ENCODE measurements around the gene EPN1.

The EPN1 gene

DNA sequence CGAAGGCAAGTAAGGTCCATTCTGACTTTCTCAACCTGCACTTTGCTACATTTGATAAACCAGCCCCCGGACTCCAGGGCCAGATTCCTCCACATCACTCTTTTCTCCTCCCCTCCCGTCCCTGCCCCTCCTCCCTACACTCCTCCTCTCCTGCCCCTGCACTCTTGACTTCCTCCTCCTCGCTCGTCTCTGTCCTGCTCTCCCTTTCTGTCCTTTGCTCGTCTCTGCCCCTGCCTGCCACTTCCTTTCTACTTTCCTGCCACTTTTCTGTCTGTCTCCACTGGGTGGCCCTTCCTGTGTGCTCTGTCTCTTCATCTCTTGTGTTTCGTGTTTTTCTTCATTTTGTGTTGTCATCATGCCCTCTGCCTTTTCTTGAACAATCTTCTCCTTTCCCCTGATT lies 13.2 kb upstream of the EPN1 start:
- DNase-seq: no peak

- DNase-seq: no peak
These were observed 11.0 kb upstream of the EPN1 start for GRCh38 chr19:55663846-55664536.

DNA sequence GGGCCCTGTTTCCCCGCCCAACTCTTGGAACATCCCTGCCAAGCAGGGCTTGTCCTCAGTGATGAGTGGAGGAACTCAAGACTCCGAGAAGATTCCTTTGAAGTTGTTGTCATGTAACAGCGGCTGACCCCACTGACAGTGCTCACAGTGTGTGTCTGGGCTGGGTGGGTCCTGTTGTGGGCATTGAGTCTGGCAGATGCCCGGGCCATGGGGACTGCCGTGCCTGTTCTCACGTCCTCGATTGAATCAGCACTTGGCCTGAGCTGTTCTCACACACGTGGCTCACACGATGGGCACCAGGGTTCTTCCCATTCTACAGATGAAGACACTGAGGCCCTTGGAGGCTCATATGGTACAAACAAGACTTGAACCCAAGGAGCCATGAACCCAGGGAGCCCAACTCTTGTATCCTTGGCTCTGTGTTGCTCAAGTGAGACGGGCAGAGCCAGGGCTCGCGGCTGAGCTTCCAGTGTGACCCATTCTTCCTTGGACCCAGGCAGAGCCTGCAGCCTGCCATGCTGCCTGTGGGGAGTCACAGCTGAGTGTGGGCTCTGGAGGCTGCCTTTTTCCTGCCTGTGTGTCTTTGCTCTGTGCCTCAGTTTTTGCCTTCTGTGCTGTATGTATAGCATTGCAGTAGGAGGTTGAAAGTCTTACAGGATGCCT lies 8.6 kb upstream of the EPN1 start:
- DNase-seq: no peak

DNA sequence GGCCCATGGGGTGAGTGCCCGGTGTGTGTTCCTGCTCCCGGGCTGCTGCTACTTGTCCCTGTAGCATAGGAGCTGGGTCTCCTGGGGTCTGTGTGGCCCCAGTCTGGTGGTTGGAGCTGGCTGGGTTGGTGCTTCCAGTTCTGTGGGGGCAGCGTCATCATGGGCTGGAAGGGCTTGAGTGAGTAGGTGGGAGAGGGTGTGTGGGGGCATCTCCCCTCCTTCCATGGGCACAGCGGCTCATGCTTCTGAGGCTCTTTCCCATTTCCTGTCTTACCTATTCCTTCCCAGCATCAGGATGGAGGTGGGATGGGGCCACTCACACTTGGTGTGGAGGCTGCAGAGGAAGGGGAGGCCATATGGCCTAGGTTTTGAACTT lies 8.0 kb upstream of the EPN1 start:
- DNase-seq: no peak

- no peak for DNase-seq
These were observed 7.5 kb upstream of the EPN1 start for GRCh38 chr19:55667511-55667910.

DNA sequence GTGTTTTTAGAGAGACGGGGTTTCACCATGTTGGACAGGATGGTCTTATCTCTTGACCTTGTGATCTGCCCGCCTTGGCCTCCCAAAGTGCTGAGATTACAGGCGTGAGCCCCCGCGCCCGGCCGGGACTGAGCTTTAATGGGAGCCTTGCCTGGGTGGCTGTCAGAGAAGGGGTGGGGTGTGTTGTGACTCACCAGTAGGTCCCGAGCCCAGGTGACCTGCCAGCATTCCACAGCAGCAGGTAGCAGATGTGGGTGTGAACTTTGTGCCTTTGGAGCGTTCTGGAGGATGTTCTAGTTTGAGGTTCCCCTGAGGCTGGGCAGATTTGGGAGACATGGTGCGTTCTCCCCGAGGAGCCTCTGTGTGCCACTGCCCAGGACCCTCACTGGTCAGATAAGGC lies 7.1 kb upstream of the EPN1 start:
- no peak for DNase-seq

GRCh38 chr19:55668603-55669348 lies 6.2 kb upstream of the EPN1 start:
- no peak for DNase-seq

GRCh38 chr19:55669418-55670279 lies 5.4 kb upstream of the EPN1 start:
- no peak for DNase-seq

DNA sequence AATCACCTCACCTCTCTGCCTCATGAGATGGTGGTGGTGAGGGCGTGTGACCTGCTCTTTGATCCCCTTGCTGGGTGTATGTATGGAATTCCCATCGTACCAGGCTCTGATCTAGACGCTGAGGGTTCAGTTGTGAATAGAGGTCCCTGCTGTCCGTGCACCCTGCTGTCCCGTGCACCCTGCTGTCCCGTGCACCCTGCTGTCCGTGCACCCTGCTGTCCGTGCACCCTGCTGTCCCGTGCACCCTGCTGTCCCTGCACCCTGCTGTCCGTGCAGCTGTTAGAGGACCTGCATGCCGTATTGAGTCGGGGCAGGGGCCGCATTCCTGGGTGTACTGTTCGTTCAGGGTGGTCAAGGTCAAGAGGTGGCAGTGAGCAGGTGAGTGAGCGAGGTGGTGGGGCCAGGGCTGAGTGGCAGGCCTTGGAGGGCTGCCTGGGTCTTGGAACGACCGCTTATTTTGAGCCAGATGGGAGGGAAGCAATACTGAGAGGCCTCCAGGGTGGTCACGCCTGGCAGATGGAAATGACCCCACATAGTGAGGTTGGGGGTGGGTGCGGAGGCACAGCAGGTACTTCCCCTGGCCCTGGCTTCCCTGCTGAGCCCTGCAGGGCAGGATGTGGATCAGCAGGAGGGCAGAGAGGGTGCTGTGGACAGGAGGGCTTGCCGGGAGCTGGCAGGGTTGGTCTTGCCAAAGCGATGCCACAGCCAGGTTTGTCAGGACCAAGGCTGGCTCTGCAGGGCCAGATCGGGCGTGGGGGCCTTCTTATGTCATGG lies 4.6 kb upstream of the EPN1 start:
- no peak for DNase-seq

- no peak for DNase-seq
These were observed 4.0 kb upstream of the EPN1 start for GRCh38 chr19:55671054-55671378.

- no peak for DNase-seq
These were observed 2.6 kb upstream of the EPN1 start for GRCh38 chr19:55672418-55672817.

GRCh38 chr19:55673465-55673864 lies 1.6 kb upstream of the EPN1 start:
- DNase-seq: no peak

DNA sequence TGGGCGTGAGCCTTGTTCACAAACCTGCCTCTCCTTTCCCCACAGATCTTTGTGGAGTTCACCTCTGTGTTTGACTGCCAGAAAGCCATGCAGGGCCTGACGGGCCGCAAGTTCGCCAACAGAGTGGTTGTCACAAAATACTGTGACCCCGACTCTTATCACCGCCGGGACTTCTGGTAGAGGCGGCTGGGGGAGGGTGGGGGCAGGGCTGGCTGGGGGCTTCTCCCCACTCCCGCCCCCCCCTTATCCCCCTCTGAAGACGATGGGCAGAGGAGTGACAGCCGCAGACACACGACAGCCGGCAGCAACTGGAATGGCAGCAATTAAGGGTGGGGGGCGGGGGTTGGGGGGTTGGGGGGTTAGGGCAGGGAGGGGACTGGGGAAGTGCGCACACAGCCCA lies 1.1 kb upstream of the EPN1 start:
- no peak for DNase-seq

DNA sequence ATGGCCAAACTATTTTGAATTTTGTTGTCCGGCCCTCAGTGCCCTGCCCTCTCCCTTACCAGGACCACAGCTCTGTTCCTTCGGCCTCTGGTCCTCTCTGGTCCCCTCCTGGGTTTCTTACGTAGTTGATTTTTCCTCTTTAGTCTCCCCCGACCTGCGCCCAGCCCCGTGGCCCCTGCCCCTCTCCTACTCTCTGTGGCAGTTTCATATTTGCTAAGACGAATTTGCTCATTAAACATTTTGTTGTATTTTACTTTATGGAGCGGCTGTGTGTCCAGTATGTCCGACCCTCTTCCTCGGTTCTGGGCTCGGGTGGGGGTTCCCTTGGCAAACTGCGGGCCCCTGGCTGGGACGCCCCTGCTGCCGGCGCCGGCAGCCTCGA lies 576 bp upstream of the EPN1 start:
- DNase-seq: no peak

DNA sequence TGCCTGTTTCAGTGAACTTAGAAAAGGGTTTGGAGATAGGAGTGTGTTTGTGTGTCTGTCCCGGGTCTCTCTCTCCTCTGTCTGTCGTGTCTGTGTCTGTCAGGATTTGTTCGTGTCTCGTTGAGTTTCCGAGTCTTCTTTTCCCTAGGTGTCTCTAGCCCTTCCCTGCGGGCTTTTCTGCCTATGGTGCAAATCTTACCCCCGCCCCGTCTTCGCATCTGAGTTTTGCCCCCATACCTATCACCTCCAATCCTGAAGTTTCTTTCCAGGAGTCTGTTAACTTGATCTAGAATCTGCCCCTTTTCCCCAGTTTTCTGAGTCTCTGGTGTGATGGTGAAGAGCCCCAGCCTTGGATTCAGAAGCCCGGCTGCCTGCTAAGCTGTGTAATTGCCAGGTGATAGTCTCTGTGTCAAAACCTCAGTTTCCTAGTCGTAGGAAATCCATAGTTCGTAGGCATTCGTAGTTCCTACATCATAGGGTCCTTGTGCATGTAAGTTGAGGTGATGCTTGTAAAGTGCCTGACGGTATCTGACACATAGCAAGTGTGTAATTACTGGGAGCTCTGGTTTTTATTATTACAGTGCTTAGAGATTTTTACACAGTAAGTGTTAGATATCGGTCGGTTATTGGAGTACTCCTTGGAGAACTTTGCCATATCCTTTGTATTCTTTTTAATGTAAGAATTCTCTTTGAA lies 782 bp downstream of the EPN1 start:
- no peak for DNase-seq

DNA sequence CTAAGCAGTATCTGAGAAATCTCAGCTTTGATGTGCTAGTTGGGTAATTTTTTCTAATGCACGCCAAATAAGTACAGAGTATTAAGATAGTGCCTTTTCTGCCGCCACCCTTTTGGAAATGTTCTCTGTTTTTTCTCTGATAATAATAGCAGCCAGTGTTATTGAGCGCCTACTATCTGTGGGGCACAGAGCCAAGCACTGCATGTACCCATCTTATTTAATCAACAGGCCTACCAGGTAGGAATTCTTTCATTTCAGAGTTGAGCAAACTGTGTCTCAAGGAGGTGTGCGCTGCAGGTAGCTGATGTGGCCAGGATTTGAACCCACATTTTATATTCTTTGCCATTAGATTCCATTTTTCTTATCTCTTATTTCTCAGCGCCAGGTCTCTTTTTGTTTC lies 1.4 kb downstream of the EPN1 start:
- DNase-seq: no peak

GRCh38 chr19:55676889-55677505 lies 2.0 kb downstream of the EPN1 start:
- no peak for DNase-seq

- DNase-seq: no peak
These were observed 2.6 kb downstream of the EPN1 start for GRCh38 chr19:55677572-55678028.

GRCh38 chr19:55678121-55678671 lies 3.2 kb downstream of the EPN1 start:
- no peak for DNase-seq

GRCh38 chr19:55679343-55680257 lies 4.6 kb downstream of the EPN1 start:
- no peak for DNase-seq

Data from NCI-H526 treated with DMSO at 0.1 percent for 48 hours (cell line).